Transverse colon (tissue), 4 donors: ENCODE data around the gene ACTN4. TPM values are rescaled to one million over a fixed set of nuclear protein-coding genes. Genes with fewer than 3 reads are reported as not detected.

Experiments used
- DNase-seq: peaks from one replicate; pipeline ENCODE4 v3.0.0-alpha.2; 2019
- H3K27ac ChIP-seq, 4 donors: fragments of 200-600 bp; sonication (generic); 2 replicates each; pipeline ENCODE4 v1.5.1; 2016 to 2018; ENCODE audit warnings: inconsistent platforms in 4 of 4
- H3K27me3 ChIP-seq: fragments of 200-600 bp; sonication (generic); 2 replicates; pipeline ENCODE4 v1.5.1; 2017; ENCODE audit warnings: inconsistent platforms
- H3K36me3 ChIP-seq, 4 donors: fragments of 200-600 bp; sonication (generic); 2 replicates each; pipeline ENCODE4 v1.5.1; 2017 to 2019; ENCODE audit warnings: inconsistent platforms in 4 of 4
- H3K4me1 ChIP-seq, 4 donors: fragments of 200-600 bp; sonication (generic); 2 replicates each; pipeline ENCODE4 v1.5.1; 2017 to 2020; ENCODE audit warnings: inconsistent platforms in 4 of 4
- H3K4me3 ChIP-seq, 4 donors: fragments of 200-600 bp; sonication (generic); 1 replicate in 1 of 4; 2 replicates in 3 of 4; pipeline versions ENCODE4 v1.5.1 to v1.6.1; 2017 to 2019; ENCODE audit warnings: inconsistent platforms in 4 of 4
- H3K9me3 ChIP-seq, 2 donors: fragments of 200-600 bp; sonication (generic); 2 replicates each; pipeline ENCODE4 v1.5.1; 2017 to 2019; ENCODE audit warnings: inconsistent platforms in 2 of 2
- CTCF ChIP-seq, 5 experiments: fragments of 200-600 bp in 3 of 5; fragments of 450-650 bp in 2 of 5; sonication (generic) in 3 of 5; IDR thresholded peaks; 1 replicate in 2 of 5; 2 replicates in 3 of 5; pipeline ENCODE4 v1.5.1; 2016 to 2017; ENCODE audit warnings: antibody characterized with exemption in 5 of 5, inconsistent platforms in 3 of 5, mild to moderate bottlenecking in 2 of 5, moderate library complexity in 1 of 5
- EP300 ChIP-seq: sonication (generic); formaldehyde crosslinking; IDR thresholded peaks from one replicate; pipeline ENCODE4 v1.6.1; 2017; ENCODE audit warnings: antibody characterized with exemption, low read depth
- POLR2A ChIP-seq: fragments of 450-650 bp; IDR thresholded peaks from one replicate; pipeline ENCODE4 v1.6.1; 2016; ENCODE audit warnings: antibody characterized with exemption, mild to moderate bottlenecking, moderate library complexity
- POLR2AphosphoS5 ChIP-seq, 3 donors: sonication (generic); formaldehyde crosslinking; IDR thresholded peaks; one replicate each; pipeline ENCODE4 v1.6.1; 2016; ENCODE audit warnings: antibody characterized with exemption in 3 of 3
- WGBS, 2 donors: methylation state at CpG; one replicate each; pipeline ENCODE4 v1.1.5; 2018; ENCODE audit warnings: low coverage in 1 of 2; 5-methylcytosine and 5-hydroxymethylcytosine counted together
- in situ Hi-C, 4 donors: fragments of 200-750 bp; cut with MboI; loops; one replicate each; pipeline versions ENCODE4 v1.15.0 to v1.15.1; 2017; ENCODE audit warnings: low sequenced_read_pairs in 3 of 4, low pct_ligation_motif_present in 1 of 4, low pct_unique_long_range_greater_than_20kb in 1 of 4
- intact Hi-C: fragments of 100-400 bp; cut with DNase I; formaldehyde crosslinking; loops from one replicate; pipeline ENCODE4 v1.15.1; 2023; ENCODE audit warnings: low total_unique reads
- total RNA-seq, 4 donors: library from RNA; depleted of rRNA; stranded (reverse); fragments of >200 nt; gene quantifications; one replicate each; pipeline ENCODE4 v1.1.0, GENCODE V29; 2016

The ACTN4 gene
- total RNA-seq, 4 donors from 2014 or later = 458 to 1,080 (median 723) TPM

GRCh38 chr19:38682195-38682867 lies 34.9 kb downstream of the ACTN4 start:
- no peaks in the 10 kb centered on the region for H3K27me3 ChIP-seq
- in situ Hi-C loops = no loop called here
- no peaks in the 10 kb centered on the region for H3K9me3 ChIP-seq
- no peaks in the 10 kb centered on the region for H3K36me3 ChIP-seq
- H3K27ac ChIP-seq = peak overlapping the region; percentile 87 to 94 (median 92)
- intact Hi-C loops = no loop called here
- H3K4me3 ChIP-seq = no peak overlapping the region
- peaks cover 61 to 97% (median 95%) of the 10 kb centered on the region in 4 donors for H3K4me1 ChIP-seq
- 95% methylated on average over 4 to 11 of the region's 11 CpGs for WGBS, 2 donors
- no peak for TF ChIP-seq POLR2AphosphoS5 (IDR thresholded peaks at IDR 0.05)
- no peak for DNase-seq

- intact Hi-C loops = no loop called here
- no peak overlapping the region for H3K4me3 ChIP-seq
- H3K9me3 ChIP-seq = no peaks in the 10 kb centered on the region
- H3K27ac ChIP-seq = peak overlapping the region; percentile 87 to 94 (median 92)
- no peaks in the 10 kb centered on the region for H3K27me3 ChIP-seq
- DNase-seq = no peak
- no peaks in the 10 kb centered on the region for H3K36me3 ChIP-seq
- no peak for TF ChIP-seq POLR2AphosphoS5 (IDR thresholded peaks at IDR 0.05)
- TF ChIP-seq CTCF (IDR thresholded peaks at IDR 0.05) = no peak
- TF ChIP-seq POLR2A = no peak
- TF ChIP-seq EP300 = no peak
- peaks cover 58 to 98% (median 91%) of the 10 kb centered on the region in 4 donors for H3K4me1 ChIP-seq
- in situ Hi-C loops = no loop called here
- 67 to 73% methylated on average over 3 to 7 of the region's 7 CpGs for WGBS, 2 donors
These were observed 35.5 kb downstream of the ACTN4 start for GRCh38 chr19:38682872-38683392.

- WGBS, 2 donors = 33 to 35% methylated on average over 1 to 10 of the region's 10 CpGs
- intact Hi-C loops (no loop called here), in situ Hi-C loops (no loop called here)
- Histone ChIP-seq H3K36me3 (no peaks in the 10 kb centered on the region), H3K9me3 (no peaks in the 10 kb centered on the region), H3K27ac (peak overlapping the region; percentile 87 to 94 (median 92)), H3K4me3 (no peak overlapping the region), H3K4me1 (peaks cover 57 to 97% (median 89%) of the 10 kb centered on the region in 4 donors), H3K27me3 (no peaks in the 10 kb centered on the region)
- peak; percentile 11 to 74 (median 61) for TF ChIP-seq POLR2AphosphoS5 (IDR thresholded peaks at IDR 0.05)
- TF ChIP-seq EP300 = peak; percentile 98
- peak; percentile 53 for TF ChIP-seq POLR2A
- no peak for TF ChIP-seq CTCF (IDR thresholded peaks at IDR 0.05)
- DNase-seq = peak; percentile 89
These were observed 36.1 kb downstream of the ACTN4 start for GRCh38 chr19:38683393-38684077.

GRCh38 chr19:38684078-38684861 lies 36.8 kb downstream of the ACTN4 start:
- intact Hi-C loops (no loop called here), in situ Hi-C loops (no loop called here)
- H3K27ac ChIP-seq = peak overlapping the region; percentile 87 to 94 (median 92)
- peaks cover 57 to 97% (median 87%) of the 10 kb centered on the region in 4 donors for H3K4me1 ChIP-seq
- H3K36me3 ChIP-seq = no peaks in the 10 kb centered on the region
- DNase-seq = peak; percentile 87
- TF ChIP-seq CTCF (IDR thresholded peaks at IDR 0.05) (peak in 1 of 5 experiments; percentile 18), POLR2A (peak; percentile 38), POLR2AphosphoS5 (IDR thresholded peaks at IDR 0.05) (peak in 2 of 3 donors; percentile 39 to 62), EP300 (peak; percentile 88)
- H3K9me3 ChIP-seq = no peaks in the 10 kb centered on the region
- H3K27me3 ChIP-seq = no peaks in the 10 kb centered on the region
- H3K4me3 ChIP-seq = no peak overlapping the region
- WGBS, 2 donors = 23% methylated on average over 7 of the region's 7 CpGs; no CpG with 5 or more reads in 1 of the 2 donors
